Cortex of kidney (tissue), 1 donor: ENCODE measurements around the gene WASL.
"Not testable (repeated sequence)": the region's sequence is repeated elsewhere in the genome, so short reads cannot be mapped to it uniquely, and the experiment has no call there.

Source experiments
- DNase-seq: peaks from one replicate; lab custom pipeline; 2025; lab: John Stamatoyannopoulos, UW

Gene WASL

DNA sequence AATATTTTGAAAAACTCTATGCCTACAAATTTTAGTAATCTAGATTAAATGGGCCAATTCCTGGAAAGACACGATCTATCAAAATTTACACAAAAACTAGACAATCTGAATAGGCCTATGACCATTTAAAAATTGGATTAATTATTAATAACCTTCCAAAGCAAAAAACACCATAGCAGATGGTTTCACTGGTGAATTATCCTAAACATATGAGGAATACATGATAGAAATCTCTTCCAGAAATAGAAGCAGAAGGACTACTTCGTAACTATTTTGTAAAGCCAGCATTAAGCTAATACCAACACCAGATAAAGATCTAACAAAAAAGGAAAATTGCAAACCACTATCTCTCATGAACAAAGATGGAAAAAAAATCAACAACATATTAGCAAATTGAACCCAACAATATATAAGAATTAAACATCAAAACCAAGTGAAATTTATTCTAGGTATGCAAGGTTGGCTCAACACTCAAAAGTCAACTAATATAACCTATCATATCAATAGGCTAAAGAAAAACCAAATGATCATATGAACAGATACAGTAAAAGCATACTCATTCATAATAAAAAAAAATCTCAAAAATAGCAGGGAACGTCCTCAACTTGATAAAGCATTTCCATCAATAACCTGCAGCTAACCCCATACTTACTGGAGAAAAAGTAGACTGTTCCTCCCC, 16.3 kb downstream of the WASL start:
- no peak for DNase-seq

DNA sequence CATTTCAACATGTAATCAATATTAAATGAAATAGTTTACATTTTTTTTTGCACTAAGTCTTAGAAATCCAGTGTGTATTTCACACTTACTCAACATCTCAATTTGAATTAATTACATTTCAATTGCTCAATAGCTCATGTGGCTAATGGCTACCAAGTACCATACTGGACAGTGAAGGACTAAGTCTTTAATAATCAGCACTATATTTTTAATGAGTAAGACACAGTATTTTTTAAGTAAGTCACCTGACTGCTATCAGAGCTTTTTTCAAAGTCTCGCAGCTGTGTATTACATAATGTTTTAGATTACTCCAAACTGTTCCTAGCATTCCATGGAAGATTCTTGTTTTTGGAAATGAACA, 19.6 kb downstream of the WASL start:
- DNase-seq = no peak

DNA sequence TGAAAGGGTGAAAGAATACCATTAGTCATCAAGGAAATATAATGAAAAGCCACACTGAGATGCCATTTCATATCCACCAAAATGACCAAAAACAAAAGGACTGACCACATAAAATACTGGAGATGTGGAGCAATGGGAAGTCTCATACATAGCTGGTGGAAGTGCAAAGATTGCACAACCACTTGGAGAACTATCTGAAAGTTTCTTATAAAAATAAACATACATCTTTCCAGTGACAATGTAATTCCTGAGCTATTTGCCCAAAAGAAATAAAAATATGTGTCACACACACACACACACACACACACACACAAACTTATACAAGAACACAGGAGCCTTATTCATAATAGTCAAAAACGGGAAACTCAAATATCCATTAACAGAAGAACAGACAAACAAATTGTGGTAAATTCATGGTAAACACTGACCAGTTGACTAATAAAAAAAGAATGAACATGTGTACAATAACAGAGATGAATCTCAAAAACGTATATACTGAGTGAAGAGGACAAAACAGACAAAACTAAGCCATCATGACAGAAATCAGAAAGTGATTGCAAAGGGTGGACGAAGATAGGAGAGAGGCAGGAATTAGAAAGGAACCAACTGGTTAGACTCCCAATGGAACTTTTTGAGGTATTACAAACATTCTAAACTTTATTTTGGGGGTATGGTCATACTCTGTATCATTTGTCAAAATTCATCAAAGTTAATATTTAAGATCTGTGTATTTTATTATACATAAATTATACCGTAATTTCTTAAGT, 21.5 kb downstream of the WASL start:
- DNase-seq = no peak

DNA sequence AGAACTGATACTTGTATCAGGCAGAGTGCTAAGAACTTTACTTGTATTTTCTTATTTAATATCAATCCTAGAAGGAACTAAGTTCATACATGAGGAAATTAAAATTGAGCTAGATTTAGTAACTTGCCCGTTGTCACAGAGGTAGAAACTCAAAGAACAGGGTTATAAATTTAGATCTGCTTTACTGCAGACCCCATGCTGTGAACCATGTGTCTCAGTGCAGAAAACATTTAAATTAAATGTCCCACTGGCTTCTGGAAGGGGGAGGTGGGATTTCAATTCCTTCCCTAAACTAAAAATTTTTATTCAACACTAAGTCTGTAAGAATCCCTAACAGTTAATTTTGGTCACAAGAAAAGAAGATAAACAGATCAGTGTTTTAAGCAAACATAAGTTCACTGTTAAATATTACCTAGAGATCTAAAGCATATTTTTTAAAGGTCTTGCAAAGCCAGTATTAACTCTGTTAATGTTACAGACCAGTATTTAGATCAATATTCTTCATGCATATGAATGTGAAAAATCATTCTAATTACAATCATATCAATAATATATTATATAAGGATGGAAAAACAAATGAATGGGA, 23.1 kb downstream of the WASL start:
- no peak for DNase-seq

DNA sequence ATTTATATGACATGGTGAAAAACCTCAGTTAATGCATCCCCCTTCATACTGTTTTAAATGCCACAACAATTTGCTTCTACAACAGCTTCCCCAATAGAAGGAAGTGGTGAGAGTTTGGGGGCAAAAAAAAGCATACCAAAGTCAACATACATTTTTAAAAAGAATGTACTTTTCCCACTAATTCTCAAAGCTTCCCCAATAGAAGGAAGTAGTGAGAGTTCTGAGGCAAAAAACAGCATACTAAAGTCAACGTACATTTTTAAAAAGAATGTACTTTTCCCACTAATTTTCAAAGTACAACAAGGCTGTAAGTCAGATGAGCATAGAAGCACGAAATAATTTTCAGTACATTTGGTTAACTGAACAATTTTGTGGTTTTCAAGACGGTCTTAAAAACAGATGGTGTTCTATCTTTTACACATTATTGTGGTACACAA, 24.0 kb downstream of the WASL start:
- DNase-seq = no peak

DNA sequence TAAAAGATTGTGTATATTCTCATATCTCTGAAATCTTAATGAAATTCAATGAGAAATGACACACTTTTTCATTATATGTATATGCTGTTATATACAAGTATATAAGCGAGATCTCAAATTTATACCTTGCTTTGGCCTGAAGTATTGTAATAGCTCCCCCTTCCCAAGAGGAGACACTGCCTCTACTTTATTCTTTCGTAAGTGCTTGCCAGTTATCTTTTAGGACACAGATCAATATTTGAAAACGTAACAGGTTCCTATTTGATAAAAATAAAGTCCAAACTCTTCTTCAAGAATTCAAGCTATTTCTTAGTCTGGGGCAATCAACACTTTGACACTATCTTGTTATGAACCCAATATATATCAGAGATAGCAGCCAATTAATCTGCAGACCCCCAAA, 24.9 kb downstream of the WASL start:
- DNase-seq = no peak

DNA sequence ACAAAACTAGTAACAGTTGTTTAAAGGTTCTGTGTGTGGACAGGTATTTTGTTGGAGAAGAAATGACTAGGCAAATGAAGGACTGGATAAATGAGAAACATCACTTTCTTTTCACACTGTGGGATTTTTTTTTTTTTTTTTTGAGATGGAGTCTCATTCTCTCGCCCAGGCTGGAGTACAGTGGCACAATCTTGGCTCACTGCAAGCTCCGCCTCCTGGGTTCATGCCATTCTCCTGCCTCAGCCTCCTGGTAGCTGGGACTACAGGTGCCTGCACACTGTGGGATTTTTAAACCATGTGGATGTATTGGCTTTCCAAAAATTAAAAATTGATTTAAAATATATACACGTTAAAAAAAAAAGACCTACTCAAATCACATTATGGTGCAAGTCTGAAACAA, 28.3 kb downstream of the WASL start:
- DNase-seq = not testable (repeated sequence)

- DNase-seq = no peak
These were observed 29.5 kb downstream of the WASL start for GRCh38 chr7:123719197-123719721.

GRCh38 chr7:123718773-123719172, 30.0 kb downstream of the WASL start:
- no peak for DNase-seq

DNA sequence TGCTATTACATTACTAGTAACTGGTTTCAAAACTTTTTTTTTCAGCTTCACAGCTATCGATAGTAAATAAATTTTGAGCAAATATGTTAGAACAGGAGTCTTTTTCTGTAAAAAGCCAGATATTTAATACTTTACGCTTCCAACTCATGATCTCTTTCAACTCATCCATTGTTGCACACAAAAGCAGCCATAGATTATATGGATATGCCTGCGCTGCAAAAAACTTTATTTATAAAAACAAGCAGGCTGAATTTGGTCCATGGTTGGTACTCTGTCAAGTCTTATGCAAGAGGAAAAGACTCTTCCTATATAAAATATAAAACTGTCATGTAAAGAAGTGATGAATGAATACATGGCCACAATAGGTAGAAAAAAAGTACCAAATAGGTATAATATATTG, 31.1 kb downstream of the WASL start:
- no peak for DNase-seq

GRCh38 chr7:123716877-123717276, 31.9 kb downstream of the WASL start:
- DNase-seq = no peak

GRCh38 chr7:123715799-123716198, 33.0 kb downstream of the WASL start:
- DNase-seq = no peak

GRCh38 chr7:123715198-123715597, 33.6 kb downstream of the WASL start:
- no peak for DNase-seq

GRCh38 chr7:123714296-123715080, 34.3 kb downstream of the WASL start:
- no peak for DNase-seq

DNA sequence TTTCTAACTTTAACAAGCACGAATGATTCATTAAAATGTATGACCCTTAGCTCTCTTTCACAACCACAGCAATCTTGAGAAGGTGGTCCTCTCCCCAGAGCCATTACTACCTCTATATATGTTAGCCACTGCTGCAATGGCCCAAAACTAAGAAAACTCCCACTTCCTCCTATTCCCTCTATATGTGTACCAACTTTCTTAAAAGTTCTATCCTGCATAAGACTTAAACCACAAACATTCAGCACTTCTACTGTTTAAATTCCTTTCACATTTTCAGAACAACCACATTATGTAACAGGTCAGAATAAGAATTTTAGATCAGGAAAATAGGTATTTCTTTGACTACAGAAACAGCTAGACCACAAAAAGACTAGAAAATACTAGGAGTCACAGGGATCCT, 36.2 kb downstream of the WASL start:
- DNase-seq = no peak

- DNase-seq = no peak
These were observed 36.9 kb downstream of the WASL start for GRCh38 chr7:123711832-123712293.

DNA sequence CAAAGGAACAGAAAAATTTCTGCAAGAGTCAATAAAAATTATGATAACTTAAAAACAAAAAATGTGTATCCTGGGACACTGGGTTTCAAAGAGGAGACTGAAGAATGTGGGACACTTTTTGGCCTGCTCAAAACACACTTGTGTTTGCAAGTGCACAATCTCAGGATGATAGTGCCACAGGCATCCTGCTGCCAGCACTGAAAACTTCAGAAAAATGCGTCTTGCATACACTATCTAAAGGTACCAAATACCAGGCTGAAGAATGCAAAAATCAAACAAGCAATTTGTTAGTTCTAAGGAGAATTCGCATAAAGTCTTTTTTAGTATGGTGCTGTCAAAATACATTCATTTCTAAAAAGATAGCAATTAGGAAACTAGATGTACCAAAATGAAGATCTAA, 38.1 kb downstream of the WASL start:
- no peak for DNase-seq

DNA sequence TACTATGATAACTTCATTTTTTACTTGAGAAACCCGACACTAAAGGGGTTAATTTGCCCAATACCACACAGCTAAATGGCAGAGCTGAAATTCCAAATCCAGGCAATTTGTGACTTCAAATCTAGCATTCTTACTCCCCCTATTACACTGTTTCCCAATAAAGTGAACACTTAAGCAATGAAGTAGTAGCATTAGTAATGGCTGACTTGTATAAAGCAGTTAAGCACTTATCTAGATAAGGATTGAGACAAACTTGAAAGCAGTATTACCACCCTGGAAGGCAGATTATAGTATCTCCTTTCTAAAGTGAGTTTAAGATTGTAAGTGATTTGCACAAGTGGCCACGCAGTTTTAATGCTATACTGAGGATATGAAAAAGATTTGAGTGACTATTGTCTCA, 39.3 kb downstream of the WASL start:
- no peak for DNase-seq

DNA sequence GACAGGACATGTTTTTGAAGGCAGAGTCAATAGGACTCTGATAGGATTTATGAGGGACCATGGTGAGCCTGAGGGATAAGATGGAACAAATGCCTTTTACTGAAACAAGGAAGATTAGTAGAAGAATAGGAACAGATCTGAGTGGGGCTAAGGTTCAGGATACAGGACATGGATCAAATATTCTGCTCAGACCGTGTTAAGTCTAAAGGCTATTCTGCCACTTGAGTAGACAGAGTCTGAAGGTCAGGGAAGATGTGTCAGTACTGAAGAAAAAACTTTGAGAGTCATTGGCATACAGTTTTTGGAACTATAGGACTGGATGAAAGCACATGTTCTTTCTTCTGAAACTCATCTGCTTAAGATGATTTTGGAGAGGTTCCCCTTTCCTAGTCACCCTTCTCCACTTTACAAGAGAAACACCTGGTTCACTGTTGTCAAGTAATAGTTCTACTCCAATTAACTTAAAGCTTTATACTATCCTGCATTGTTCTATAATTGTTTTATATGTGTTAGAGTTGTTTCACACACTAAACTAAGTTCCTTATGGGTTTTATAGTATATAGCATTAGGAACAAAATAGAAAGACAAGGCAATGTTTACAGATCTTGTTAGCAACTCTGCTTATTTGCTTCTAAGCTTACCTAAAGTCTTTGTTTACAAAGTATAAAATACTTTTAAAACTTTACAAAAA, 43.4 kb downstream of the WASL start:
- DNase-seq = no peak

GRCh38 chr7:123695944-123696677, 52.7 kb downstream of the WASL start:
- DNase-seq = no peak

GRCh38 chr7:123692471-123692877, 56.3 kb downstream of the WASL start:
- no peak for DNase-seq
